ENCODE data around the gene HGFAC.

The HGFAC gene

GRCh38 chr4:3420956-3421355 is 20.8 kb upstream of the HGFAC start:
- TF ChIP-seq CTCF (IDR thresholded peaks at IDR 0.05; ENCODE audit: control insufficient read depth, insufficient read depth, low read depth, low read length, missing control alignments): no peak
- H3K4me3 ChIP-seq (ENCODE audit: control insufficient read depth, low read depth, low read length): no peak overlapping the region
- no peak for DNase-seq (ENCODE audit: low read depth)

- H3K4me3 ChIP-seq (ENCODE audit: control insufficient read depth, low read depth, low read length): no peak overlapping the region
- no peak for DNase-seq (ENCODE audit: low read depth)
- no peak for TF ChIP-seq CTCF (IDR thresholded peaks at IDR 0.05; ENCODE audit: control insufficient read depth, insufficient read depth, low read depth, low read length, missing control alignments)
These were observed 20.3 kb upstream of the HGFAC start for GRCh38 chr4:3421470-3421869.

GRCh38 chr4:3422241-3422801 is 19.4 kb upstream of the HGFAC start:
- DNase-seq (ENCODE audit: low read depth): no peak
- no peak for TF ChIP-seq CTCF (IDR thresholded peaks at IDR 0.05; ENCODE audit: control insufficient read depth, insufficient read depth, low read depth, low read length, missing control alignments)
- no peak overlapping the region for H3K4me3 ChIP-seq (ENCODE audit: control insufficient read depth, low read depth, low read length)

GRCh38 chr4:3422808-3423297 is 18.9 kb upstream of the HGFAC start:
- DNase-seq (ENCODE audit: low read depth): no peak
- no peak overlapping the region for H3K4me3 ChIP-seq (ENCODE audit: control insufficient read depth, low read depth, low read length)
- TF ChIP-seq CTCF (IDR thresholded peaks at IDR 0.05; ENCODE audit: control insufficient read depth, insufficient read depth, low read depth, low read length, missing control alignments): no peak

- no peak for DNase-seq (ENCODE audit: low read depth)
- no peak for TF ChIP-seq CTCF (IDR thresholded peaks at IDR 0.05; ENCODE audit: control insufficient read depth, insufficient read depth, low read depth, low read length, missing control alignments)
- H3K4me3 ChIP-seq (ENCODE audit: control insufficient read depth, low read depth, low read length): no peak overlapping the region
These were observed 18.4 kb upstream of the HGFAC start for GRCh38 chr4:3423406-3423805.

- no peak for TF ChIP-seq CTCF (IDR thresholded peaks at IDR 0.05; ENCODE audit: control insufficient read depth, insufficient read depth, low read depth, low read length, missing control alignments)
- no peak overlapping the region for H3K4me3 ChIP-seq (ENCODE audit: control insufficient read depth, low read depth, low read length)
- no peak for DNase-seq (ENCODE audit: low read depth)
These were observed 17.8 kb upstream of the HGFAC start for GRCh38 chr4:3423952-3424351.
